Renal cortical epithelial cell (primary cell): ENCODE results near the gene SDK1. TPM values are rescaled to one million over a fixed set of nuclear protein-coding genes. Genes with fewer than 3 reads are reported as not detected.

Experiments
- DNase-seq: peaks from one replicate; pipeline ENCODE4 v3.0.0-alpha.2; 2011; ENCODE audit warnings: low read depth
- total RNA-seq: library from RNA; depleted of rRNA; stranded (reverse); fragments of >200 nt; gene quantifications from 2 replicates; pipeline ENCODE4 v1.2.3, GENCODE V29; 2014

Gene SDK1
- total RNA-seq, 1 donor from 2014 or later: 30.9 TPM

DNA sequence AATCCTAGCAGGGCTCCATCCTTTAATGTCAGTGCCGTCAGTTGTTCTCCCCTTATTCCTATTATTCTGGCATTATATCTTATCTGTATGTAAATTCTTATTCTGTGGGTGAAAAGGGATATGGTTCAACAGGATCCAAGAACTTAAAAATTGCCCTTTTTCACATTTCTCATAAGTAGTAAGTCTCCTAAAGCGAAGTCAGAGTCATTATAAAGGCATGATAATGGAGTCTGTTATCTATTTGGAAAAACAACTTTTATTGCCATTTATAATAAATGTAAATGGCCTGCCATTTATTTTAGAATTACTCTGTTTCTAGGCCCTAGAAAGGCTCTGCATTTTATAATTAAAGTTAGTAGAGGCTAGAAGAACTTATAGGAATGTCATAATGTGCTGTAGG lies 31.3 kb downstream of the SDK1 start:
- no peak for DNase-seq

DNA sequence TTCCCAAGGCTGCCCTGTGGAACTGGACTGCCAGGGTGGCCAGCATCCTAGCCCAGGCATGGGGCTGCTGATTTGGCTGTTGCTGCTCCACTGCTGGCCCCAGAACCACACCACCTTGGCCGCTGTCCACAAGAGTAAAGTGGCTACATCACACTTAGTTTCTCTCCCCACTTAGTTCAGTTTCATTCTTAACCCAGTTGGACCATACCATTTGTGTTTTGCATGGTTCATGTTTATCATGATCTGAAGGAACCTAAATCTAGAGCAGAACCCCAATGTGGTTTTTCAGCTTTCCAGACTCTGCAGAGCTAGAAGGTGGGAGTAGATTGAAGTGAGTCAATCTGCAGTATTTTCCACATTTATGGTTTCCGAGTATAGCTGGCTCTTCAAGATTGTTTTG lies 32.8 kb downstream of the SDK1 start:
- DNase-seq: no peak

DNA sequence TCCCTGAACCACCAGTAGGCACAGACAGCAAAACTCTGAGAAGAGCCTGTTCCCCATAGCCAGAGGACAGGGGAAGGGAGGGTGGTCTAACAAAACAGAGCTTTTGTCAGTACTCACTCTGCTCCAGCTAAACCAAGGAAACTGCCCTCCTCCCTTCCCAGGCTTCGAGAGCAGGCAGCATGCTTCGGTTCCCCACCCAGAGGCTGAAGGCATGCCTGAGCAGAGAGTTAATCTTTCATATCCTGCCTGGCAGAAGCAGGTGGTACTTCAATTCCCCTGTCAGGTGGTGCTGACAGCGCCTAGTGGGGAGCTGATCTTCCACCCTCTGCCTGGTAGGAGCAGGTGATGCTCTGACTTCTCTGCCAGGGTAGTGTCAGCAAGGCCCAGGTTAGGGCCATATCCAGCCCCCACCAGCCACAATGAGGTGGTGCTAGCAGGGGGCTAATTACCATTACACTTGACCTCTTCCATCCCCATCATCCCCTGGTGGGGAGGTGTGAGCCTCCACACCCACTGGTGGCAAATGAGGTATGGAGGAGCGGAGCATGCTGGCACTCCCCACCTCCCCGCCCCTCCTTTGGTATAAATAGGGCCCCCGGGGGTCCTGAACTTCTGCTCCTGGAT lies 35.1 kb downstream of the SDK1 start:
- DNase-seq: no peak

DNA sequence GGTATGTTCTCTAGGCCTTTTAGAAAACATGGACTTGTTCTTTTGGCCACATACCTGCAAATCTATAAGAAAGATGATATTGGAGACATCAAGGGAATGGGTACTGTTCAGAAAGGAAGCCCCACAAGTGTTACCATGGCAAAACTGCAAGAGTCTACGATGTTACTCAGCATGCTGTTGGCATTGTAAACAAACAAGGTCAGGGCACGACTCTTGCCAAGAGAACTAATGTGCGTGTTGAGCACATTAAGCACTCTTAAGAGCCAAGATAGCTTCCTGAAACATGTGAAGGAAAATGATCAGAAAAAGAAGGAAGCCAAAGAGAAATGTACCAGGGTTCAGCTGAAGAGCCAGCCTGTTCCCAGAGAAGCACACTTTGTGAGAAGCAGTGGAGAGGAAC lies 37.1 kb downstream of the SDK1 start:
- DNase-seq: peak; percentile 34

DNA sequence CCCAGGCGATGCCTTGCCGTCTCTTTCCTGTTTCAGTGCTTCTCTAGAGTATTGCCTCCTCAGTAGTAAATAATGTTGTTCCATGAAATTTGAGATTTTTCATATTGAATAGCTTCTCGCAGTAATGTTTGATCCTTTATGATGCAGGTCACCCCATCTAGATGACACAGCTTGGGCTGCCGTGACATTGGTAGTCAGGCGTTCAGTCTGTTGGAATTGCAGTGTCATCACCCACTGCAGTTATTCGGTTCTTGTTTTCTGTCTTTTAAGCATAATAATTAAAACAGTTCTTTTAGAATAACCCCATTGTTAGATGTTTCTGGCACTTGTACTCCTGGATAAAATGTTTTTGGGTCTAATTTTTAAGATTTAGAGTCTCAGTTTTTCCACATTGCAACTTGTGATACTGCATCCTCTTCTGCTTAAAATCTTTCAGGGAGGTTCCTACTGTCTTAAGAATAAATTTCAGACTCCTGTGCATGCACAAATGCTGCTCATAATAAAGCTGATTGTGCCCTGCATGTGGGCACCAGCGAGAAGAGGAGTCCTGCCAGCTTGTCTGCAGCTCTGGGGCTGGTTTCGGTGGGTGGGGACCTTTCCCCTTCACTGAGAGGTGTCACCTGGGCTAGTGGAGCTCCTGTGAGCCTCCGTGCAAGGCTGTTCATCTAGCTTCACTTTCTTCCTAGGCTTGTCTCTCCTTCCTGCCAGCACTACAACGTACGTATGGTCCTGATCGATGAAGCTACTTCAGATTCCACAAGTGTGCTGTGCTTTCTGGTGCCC lies 44.8 kb downstream of the SDK1 start:
- no peak for DNase-seq

DNA sequence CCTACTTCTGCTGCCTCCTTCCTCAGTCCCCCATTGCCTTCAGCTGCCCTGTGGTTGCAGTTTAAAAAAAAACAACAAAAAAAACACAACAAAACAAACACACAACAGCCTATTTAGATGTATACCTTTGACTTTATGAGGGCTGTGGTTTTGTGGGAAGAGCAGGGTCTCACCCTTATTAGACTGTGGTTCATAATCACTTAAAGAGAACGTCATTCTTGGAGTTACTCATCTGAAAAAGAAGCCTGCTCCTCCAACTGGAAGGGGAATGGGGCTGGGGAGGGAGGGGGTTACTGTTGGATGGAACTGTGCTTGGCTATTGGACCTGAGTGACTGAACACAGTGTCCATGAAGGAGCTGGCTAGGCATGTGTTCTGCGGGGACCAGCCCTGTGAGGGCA lies 48.1 kb downstream of the SDK1 start:
- DNase-seq: no peak

DNA sequence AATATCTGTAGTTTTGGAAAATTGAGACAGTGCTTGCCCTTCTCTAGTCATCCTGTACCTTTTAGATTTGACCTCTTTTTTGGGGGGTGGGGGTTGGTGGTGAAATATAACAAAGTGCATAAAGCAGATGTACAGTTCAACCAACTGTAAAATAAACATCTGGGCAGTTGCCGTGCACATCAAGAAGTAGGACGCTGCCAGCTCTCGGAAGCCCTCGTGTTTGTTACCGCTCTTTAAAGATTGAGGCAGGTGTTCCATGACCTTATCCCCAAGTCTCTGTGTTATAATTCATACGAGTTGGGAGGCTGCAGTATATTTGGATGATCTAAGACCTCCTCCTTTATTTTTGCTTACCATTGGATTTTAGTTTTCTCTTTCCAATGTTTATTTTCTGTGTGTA lies 55.1 kb downstream of the SDK1 start:
- DNase-seq: no peak

DNA sequence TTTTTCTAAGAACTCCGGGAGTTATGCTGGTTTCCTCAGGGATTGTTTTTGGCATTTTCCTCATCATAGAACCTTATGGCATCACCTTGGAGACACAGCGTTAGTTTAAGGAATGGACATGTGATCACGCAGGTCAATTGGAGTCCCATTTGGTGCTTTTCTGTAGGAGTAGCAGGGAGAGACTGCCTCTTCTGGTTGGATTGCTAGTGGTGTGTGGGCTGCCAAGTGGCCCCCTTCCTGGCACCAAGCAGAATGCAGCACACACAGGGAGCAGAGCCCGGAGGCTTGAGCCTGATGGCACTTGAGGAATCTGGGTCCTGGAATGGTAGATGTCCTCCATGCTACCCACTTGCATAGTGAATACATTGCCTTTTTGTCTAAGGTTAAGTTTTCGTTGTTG lies 57.9 kb downstream of the SDK1 start:
- no peak for DNase-seq

DNA sequence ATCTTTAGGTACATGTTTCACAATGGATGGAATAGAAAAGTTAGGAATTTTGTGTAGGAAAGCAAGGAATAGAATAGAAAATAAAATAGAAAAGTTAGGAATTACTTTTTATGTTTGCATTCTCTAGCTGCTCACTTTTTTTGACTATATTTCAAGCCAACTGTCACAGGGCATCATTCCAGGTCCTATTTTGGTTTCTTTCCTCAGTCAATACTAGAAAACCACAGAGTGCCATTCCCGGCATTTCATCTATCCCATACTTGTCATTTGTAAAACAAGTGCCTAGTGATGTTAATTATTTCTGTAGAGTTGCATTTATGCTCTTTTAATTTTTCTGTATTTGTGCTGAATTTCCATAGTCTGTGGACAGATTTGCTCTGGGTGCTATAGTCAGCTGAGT lies 66.2 kb downstream of the SDK1 start:
- no peak for DNase-seq

DNA sequence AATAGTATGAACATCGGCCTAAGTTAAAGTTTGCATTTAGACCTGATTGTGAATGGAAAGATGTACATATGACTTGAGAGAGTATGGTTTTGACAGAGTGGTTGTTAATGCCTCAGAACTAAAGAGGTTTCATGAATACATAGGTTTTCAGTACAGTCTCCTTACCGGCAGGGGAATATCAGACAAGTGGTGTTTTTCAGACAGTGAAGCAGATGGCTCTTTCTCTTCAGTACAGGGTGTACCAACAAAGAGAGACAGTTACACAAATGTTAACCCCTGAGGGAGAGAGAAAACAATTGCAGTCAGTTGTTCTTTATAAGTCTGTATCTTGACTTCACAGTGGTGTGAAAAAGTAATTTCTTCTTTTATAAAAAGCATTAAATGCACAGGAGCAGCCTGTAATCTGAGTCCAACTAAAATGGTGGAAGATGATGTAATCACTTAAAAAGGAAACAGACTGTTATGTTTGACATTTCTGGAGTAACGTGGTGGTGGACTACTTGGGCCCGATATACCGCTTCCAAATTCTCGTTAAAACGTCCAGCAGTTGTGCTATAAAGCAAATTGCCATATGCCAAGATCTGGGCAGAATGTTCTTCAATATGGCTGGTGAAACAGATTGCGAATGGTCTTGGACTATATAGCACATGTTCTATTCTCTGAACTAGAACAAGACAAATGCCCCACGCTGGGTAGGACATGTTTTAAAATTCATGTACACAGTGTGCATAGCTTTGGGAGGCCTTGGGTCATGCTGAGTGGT lies 69.2 kb downstream of the SDK1 start:
- DNase-seq: no peak

DNA sequence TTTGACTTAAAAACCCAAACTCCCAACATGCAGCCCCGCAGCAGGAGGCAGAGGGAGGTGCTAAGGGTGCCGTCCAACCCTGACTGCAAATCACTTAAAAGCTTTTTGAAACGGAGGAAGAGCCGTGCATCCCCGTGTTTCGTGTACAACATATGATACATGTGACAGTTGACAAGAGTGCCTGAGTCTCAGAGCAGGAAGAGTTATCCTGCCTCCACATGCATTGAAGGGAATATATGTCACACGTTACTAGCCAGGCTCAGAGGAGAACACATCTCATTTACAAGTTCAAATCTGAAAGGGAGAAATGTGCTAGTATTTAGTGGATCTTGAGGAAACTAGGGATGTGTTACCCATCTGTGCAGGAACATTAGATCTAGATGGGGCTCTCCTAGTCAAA lies 69.9 kb downstream of the SDK1 start:
- no peak for DNase-seq

DNA sequence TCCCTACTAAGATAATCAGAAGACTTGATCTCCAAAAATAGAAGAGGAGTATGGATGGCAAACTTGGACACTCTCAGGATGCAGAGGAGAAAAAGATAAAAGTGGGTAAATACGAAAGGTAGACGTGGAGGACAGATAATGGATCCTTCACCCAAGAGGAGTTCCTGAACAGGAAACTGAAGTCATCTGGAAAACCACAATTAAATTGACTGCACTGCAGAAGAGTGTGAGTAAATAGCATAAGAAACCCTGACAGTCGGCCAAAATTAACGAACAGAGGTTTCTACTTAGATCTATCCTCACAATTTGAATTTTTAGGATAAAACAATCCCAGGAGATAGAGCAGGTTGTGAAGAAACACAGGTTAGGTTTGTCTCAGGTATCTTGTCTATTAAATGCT lies 70.5 kb downstream of the SDK1 start:
- no peak for DNase-seq

DNA sequence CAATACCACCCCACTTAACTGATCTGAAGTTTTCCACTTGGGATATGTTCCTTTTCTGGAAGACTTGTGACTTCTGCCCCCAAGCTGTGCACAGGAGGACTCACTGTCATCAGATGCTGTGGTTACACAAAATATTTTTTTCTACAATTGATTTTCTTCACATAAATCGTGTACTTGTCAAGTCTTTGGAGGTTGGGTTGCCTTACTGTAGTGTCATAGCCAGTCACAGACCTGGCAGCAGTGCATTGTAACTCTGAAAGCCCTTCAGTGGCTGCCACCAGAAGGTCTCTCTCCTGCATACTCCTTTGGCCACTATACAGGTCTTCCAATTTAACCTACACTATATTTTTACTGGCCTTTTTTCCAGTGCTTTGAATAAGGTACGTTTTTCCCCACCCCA lies 73.2 kb downstream of the SDK1 start:
- DNase-seq: no peak

DNA sequence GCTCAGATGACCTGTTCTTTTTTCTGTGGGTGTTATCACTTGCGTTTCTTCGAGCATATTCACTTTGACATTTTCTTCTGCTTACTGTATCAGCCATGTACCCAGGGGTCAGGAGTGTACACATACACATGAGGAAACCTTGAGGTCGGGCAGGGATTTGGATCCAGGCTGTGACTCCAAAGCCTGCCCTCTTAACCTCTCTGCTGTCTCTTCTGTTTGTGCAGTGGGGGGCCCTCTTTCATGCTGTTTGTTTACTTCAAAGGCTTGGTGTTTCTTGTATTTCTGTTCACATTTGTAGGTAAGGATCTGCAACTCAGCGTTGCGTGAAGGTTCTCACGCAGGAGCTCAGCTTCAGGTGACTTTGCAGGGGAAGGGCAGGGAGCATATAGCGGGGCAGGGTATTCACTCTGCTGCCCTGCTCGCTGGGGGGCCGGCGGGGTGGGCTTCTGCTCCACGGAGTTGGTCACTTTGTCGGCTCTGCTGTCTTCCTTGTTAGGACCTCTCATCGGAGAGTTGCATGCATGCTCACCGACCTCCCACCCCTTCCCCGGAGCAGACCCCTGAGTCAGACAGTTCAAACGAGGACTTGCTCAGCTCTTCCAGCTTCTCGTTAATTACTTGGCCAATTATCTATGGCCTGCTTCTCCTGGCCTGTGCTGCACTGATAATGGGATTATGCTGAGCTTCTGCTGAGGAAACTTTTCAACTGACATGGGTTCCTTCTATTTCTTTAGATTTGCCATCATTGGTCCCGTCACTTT lies 77.5 kb downstream of the SDK1 start:
- no peak for DNase-seq

DNA sequence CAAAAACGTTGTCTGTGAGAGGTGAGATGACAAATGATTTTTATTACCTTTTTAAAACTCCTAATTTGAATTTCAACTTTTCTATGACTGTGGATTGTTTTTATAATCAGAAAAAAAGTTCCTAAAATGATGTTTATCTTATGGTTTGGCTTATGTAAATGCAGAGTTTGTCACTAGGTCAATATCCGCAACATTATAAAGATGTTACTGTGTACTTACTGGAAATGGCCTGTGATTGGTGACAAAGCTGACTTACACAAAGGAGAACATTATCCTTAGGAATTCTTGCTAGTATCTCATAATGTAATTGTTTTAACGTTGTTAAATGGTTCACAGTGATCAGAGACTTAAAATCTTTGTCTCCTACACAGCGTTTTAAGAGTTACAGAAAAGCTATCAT lies 79.0 kb downstream of the SDK1 start:
- no peak for DNase-seq

DNA sequence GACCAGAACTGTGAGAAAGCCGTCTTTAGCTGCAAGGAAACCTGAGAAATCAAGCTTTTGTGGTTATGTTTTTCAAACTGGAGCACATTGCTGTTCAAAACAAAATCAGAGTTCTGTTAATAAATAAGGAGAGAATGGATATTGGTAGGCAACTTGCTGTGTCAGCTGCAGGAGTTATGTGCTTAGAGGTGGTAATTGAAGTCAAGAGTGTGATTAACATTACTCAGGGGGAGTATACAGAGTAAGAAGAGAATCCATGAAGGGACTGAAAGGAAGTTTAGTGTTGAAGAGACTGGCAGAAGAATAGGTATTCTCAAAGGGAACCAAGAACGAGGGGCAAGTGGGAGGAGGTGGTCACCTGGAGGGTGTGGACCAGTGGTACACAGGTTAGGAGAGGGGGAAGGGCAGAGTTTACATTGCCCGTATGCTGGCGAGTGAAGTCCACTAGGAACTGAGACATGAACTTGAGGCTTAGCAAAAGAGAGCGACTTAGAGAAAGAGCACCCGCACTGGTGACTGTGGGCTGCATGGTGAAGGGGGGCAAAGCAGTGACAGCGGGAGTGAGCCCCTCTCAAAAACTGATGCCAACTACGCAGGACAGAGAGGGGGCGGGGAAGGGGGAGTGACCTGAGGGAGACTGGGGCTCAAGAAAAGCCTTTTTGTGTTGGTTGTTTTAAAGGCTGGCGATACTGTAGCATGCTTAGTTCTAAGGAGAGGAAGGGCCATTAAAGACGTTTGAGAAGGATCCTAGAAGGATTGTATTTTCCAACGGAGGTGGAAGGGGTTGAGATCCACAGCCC lies 80.0 kb downstream of the SDK1 start:
- peak; percentile 29 for DNase-seq

DNA sequence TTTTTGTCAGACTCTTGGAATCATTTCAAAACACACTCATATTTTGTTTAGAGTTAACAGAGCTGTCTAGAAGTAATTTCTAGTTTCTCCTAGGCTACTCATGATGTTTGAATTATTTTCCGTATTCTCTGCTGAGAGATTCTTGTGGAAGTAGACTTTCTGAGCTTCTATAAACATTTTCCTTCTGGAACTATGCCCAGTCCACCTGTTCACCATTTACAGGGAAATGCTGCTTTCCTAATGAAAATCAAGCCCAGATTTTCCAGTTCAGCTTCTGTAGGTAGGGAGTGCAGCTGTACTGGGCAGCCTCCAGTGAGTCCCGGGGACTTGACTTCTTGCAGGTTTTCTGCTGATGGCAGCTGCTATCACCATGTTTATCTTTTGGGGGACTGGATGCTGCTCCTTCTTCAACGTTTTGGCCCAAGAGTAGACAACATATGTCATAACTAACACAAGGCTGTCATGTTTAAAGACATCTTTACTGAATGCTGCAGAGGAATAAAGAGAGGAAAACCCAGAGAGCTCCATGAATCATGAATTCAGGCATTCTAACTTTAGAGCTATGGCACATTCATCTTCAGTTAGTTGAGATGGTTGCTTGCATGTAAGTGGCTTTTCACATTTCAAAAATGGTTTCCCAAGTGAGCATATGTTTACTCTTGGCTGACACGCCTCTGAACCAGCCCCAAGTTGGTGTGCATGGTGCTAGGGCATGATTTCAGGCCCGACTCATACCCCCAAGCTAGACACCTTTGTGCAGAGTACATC lies 85.6 kb downstream of the SDK1 start:
- DNase-seq: no peak

DNA sequence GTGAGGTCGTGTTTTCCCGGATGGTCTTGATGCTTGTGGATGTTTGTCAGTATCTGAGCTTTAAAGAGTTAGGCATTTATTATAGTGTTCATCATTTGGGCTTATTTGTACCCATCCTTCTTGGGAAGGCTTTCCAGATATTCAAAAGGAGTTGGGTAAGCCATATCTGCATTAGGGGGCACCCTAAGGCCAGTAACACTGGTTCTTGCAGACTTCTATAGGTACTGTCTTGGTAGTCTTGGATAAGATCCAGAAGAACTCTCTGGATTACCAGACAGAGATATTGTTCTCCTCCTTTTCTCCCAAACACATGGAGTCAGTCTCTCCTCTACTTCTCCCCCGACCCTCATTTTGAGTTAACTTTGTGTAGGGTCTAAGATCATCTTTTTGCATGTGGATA lies 92.8 kb downstream of the SDK1 start:
- DNase-seq: no peak

DNA sequence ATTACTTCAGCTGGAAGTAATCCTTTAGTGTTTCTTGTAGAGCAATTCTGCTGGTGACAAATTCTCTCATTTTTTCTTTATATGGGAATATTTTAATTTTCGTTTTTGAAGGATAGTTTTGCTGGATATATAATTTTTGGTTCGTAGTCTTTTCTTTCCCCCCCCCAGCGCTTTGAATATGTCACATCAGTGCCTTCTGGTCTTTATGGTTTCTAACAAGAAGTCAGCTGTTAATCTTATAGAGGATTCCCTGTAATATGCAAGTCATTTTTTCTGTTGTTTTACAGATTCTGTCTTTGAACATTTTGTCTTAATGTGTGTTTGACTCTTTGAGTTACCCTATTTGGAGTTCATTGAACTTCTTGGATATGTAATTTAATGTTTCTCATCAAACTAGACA lies 96.3 kb downstream of the SDK1 start:
- DNase-seq: peak; percentile 14

DNA sequence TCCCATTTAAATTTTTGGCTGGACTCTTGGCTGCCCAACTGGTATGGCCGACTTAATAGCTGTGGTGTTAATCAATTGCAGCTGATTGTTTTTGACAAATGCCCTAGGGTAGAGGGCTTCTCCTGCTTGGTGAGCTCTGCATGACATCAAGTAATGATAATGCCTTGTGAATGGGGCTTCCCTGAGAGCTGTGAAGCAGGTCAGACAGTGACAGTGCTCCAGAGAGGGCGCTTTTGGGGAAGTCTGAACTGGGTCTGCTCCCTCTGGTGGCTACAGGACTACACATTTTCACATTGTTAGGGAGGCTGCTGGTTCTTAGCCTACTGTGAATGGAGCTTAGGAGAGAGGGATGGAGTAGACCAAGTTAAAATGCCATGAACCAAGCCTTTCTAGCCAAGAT lies 98.8 kb downstream of the SDK1 start:
- DNase-seq: peak; percentile 12

DNA sequence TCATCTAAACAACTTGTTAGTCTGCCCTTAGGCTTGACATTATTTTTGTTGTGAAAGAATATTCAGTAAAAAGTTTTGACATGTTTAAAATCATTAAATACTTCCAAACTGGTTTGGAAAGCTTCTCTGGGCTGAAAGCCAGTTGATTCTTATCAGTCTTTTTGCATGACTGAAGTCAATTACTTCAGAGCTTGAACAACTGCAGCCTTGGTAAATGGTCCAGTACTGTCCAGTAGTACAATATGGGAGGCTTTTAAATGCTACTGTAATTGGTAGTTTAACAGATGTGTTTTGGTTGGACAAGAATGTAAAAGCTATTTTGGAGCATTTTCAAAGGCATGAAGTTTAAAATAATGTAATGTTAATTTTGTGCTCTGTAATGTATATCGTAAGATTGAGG lies 103.4 kb downstream of the SDK1 start:
- peak; percentile 66 for DNase-seq
